CD4-positive, alpha-beta T cell (primary cell): ENCODE results near the gene HSF2BP. TPM values are rescaled to one million over a fixed set of nuclear protein-coding genes. Genes with fewer than 3 reads are reported as not detected.
"Not testable (repeated sequence)": the region's sequence is repeated elsewhere in the genome, so short reads cannot be mapped to it uniquely, and the experiment has no call there.

Experiments
- ATAC-seq: fragments of 200-7000 bp; cut with Tn5 transposase; one replicate; pipeline ENCODE4 v1.10.0; 2022; ENCODE audit warnings: mild to moderate bottlenecking; ENCODE audit not compliant: poor library complexity
- CTCF ChIA-PET: fragments of 350-600 bp; sonication (Branson Sonifier 250); formaldehyde crosslinking; loops from one replicate; lab custom pipeline; 2021; ENCODE audit warnings: antibody characterized with exemption, inconsistent platforms; lab: Charles Lee
- POLR2A ChIA-PET: fragments of 350-600 bp; sonication (Branson Sonifier 250); formaldehyde crosslinking; loops from one replicate; lab custom pipeline; 2021; ENCODE audit warnings: antibody characterized with exemption, inconsistent platforms; lab: Charles Lee
- DNase-seq, 14 experiments: peaks; one replicate each; pipeline ENCODE4 v3.0.0-alpha.2; 2013 to 2020; ENCODE audit warnings: mixed read lengths in 2 of 14
- H3K27ac ChIP-seq, 2 donors: one replicate each; pipeline versions ENCODE4 v1.5.1 to v1.7.0; 2013; ENCODE audit warnings: low read length in 2 of 2, low read depth in 1 of 2, mild to moderate bottlenecking in 1 of 2
- H3K27me3 ChIP-seq, 2 experiments: 1 replicate in 1 of 2; 2 replicates in 1 of 2; pipeline versions ENCODE4 v1.6.1 to v1.7.0; 2013; ENCODE audit warnings: low read length in 2 of 2, control low read depth in 1 of 2, mild to moderate bottlenecking in 1 of 2, moderate library complexity in 1 of 2; ENCODE audit not compliant: insufficient read depth in 2 of 2, control insufficient read depth in 1 of 2
- H3K36me3 ChIP-seq: one replicate; pipeline ENCODE4 v1.6.1; 2013; ENCODE audit warnings: low read length, control low read depth; ENCODE audit not compliant: insufficient read depth
- H3K4me1 ChIP-seq: one replicate; pipeline ENCODE4 v1.6.1; 2013; ENCODE audit warnings: low read length, control low read depth; ENCODE audit not compliant: insufficient read depth
- H3K4me3 ChIP-seq: one replicate; pipeline ENCODE4 v1.5.1; 2013; ENCODE audit warnings: mild to moderate bottlenecking, low read length, moderate library complexity
- H3K9me3 ChIP-seq, 2 experiments: 1 replicate in 1 of 2; 2 replicates in 1 of 2; pipeline versions ENCODE4 v1.6.1 to v1.7.0; 2013; ENCODE audit warnings: low read length in 2 of 2, mild to moderate bottlenecking in 2 of 2, control low read depth in 1 of 2, moderate library complexity in 1 of 2; ENCODE audit not compliant: control insufficient read depth in 1 of 2, insufficient read depth in 1 of 2
- H3K27ac Mint-ChIP-seq: one replicate; pipeline ENCODE4 v1.8.0; 2020; ENCODE audit warnings: mixed read lengths
- H3K27me3 Mint-ChIP-seq: one replicate; pipeline ENCODE4 v1.8.0; 2021; ENCODE audit warnings: mixed read lengths
- H3K36me3 Mint-ChIP-seq: one replicate; pipeline ENCODE4 v1.8.0; 2021; ENCODE audit warnings: low read depth, mixed read lengths
- H3K4me1 Mint-ChIP-seq: one replicate; pipeline ENCODE4 v1.8.0; 2021; ENCODE audit warnings: low read depth, mixed read lengths
- H3K4me3 Mint-ChIP-seq: one replicate; pipeline ENCODE4 v1.8.0; 2020; ENCODE audit warnings: mild to moderate bottlenecking, mixed read lengths
- H3K9me3 Mint-ChIP-seq: one replicate; pipeline ENCODE4 v1.8.0; 2020; ENCODE audit warnings: mixed read lengths
- intact Hi-C, 2 experiments: fragments of 100-400 bp; cut with DNase I in 1 of 2; cut with micrococcal nuclease in 1 of 2; formaldehyde crosslinking; loops; one replicate each; pipeline versions ENCODE4 v1.15.1 to v1.9.0; 2023 to 2025; cut with DNase I, micrococcal nuclease
- total RNA-seq, 174 experiments: library from RNA in 2 of 174; stranded (reverse) in 2 of 174; gene quantifications; one replicate each; pipeline ENCODE4 v1.2.3 and lab custom pipeline; 2021 to 2026

HSF2BP gene
- total RNA-seq, 2 experiments from 2014 or later: 0.59 to 0.93 TPM

DNA sequence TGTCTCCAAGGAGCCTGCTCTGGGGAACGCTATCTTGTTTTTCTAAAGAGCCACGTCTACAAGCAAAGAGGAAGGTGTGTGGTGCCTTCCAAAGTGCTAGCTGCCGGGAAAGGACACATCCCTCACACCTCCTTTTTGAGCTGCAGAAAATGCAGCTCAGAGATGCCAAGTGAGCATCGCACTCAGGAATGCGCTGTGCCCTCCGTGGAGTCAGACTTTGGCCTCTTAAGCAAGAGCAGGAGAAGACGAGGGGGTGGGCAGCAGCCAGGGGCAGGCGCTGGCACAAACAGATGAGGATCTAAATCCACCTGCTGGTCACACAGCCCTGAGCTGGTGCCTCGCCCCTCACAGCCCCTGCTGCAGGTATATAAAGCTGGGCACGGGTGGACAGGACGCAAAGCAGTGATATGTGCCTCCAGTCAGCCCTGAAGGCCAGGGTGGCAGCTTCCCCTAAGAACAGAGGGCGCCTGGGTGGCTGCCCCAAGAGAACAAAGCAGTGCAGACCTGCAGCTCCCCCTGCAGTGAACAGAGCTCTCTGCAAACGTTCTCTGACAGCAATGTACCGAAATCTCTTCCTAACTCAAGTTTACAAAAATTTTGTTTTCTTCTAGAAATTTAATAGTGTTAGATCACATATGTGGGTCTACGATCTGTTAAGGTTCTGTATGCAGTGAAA lies 156.1 kb downstream of the HSF2BP start:
- H3K27me3 Mint-ChIP-seq, H3K9me3 ChIP-seq, H3K4me3 Mint-ChIP-seq, H3K27me3 ChIP-seq, intact Hi-C loops, H3K36me3 ChIP-seq, H3K4me1 ChIP-seq, H3K27ac ChIP-seq, H3K4me3 ChIP-seq, H3K9me3 Mint-ChIP-seq, ATAC-seq, DNase-seq, H3K4me1 Mint-ChIP-seq, H3K36me3 Mint-ChIP-seq, POLR2A ChIA-PET, H3K27ac Mint-ChIP-seq, CTCF ChIA-PET: not testable (repeated sequence)

DNA sequence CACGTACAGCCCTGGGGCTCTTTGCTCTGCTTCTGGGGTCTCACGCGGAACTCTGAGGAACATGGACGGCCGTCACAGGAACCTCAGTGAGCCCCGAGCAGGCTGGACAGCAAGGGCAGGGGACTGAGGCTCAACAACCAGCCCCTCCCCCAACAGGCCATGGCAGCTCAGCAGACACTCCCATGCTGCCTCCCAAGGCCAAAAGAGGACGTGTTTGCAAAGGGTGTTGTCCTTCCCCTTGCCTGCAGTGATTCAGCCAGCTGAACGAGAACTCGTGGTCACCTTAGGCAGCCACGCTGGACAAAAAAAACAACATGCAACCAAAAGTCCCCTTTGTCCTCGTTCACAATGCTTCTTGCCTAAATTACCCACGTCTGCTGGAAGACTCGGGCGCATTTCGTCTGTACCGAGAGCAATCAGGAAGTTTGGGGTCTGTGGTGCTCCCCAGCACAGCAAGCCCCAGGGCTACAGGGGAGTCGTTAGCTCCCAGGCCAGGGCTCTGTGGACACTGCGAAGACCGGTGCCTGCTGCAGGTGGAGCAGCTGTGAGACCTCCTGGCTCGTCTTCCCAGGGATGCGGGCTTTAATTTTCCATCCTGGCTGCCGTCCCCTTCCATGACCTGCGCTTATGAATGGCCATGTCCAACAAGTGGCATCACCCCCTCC lies 156.7 kb downstream of the HSF2BP start:
- intact Hi-C loops, POLR2A ChIA-PET, H3K9me3 Mint-ChIP-seq, H3K36me3 ChIP-seq, H3K27ac Mint-ChIP-seq, DNase-seq, H3K27me3 Mint-ChIP-seq, H3K36me3 Mint-ChIP-seq, ATAC-seq, H3K9me3 ChIP-seq, H3K4me3 Mint-ChIP-seq, H3K4me1 Mint-ChIP-seq, H3K27ac ChIP-seq, H3K4me3 ChIP-seq, H3K27me3 ChIP-seq, H3K4me1 ChIP-seq, CTCF ChIA-PET: not testable (repeated sequence)

DNA sequence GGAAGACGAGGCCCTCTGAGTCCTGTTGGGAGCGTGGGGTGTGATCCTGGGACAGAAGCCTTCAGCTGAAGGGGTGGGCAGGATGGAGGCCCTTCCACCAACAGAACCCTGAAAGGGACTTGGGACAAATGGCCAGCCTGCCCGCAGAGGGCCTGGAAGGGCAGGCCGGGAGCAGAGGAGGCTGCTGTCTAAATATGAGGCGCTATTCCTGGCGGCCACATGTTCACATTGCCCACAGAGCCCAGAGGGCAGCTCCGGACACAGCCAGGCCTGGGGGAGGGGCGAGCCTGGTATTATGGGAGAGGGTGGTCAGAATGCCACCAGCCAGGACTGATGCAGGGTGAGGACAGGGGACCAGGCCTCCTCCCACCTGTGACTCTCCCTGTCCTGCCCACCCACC lies 160.4 kb downstream of the HSF2BP start:
- CTCF ChIA-PET: not testable (repeated sequence)

DNA sequence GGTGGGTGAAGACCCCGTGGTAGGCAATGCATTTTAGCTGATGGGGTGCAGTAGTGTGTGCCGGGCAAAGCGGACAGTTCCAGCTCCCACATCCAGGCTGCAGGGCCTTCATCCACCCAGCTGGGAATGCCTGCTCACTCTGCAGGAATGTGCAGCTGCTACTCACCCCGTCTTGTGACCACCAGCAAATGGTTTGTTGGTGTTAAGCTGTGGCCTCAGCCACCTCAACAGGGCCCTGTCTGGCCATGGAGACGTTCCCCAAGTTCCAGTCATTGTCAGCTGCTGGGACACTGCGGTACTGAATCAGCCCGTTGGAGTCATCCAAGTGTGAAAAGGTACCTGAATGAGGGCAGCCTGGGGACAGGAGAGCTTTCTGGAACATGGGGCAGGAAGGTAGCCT lies 161.2 kb downstream of the HSF2BP start:
- DNase-seq, H3K36me3 ChIP-seq, H3K4me3 ChIP-seq, H3K9me3 ChIP-seq, H3K36me3 Mint-ChIP-seq, H3K27ac ChIP-seq, H3K4me1 Mint-ChIP-seq, intact Hi-C loops, H3K9me3 Mint-ChIP-seq, H3K27me3 Mint-ChIP-seq, POLR2A ChIA-PET, ATAC-seq, H3K27ac Mint-ChIP-seq, H3K4me3 Mint-ChIP-seq, H3K4me1 ChIP-seq, H3K27me3 ChIP-seq, CTCF ChIA-PET: not testable (repeated sequence)

More for the DNA sequence above, 160.4 kb downstream of the HSF2BP start:
- H3K9me3 Mint-ChIP-seq, POLR2A ChIA-PET, H3K9me3 ChIP-seq, H3K27me3 Mint-ChIP-seq, H3K36me3 ChIP-seq, H3K4me3 Mint-ChIP-seq, intact Hi-C loops, H3K4me1 ChIP-seq, H3K4me1 Mint-ChIP-seq, H3K4me3 ChIP-seq, H3K27ac Mint-ChIP-seq, H3K36me3 Mint-ChIP-seq, ATAC-seq, H3K27me3 ChIP-seq, H3K27ac ChIP-seq, DNase-seq: not testable (repeated sequence)

DNA sequence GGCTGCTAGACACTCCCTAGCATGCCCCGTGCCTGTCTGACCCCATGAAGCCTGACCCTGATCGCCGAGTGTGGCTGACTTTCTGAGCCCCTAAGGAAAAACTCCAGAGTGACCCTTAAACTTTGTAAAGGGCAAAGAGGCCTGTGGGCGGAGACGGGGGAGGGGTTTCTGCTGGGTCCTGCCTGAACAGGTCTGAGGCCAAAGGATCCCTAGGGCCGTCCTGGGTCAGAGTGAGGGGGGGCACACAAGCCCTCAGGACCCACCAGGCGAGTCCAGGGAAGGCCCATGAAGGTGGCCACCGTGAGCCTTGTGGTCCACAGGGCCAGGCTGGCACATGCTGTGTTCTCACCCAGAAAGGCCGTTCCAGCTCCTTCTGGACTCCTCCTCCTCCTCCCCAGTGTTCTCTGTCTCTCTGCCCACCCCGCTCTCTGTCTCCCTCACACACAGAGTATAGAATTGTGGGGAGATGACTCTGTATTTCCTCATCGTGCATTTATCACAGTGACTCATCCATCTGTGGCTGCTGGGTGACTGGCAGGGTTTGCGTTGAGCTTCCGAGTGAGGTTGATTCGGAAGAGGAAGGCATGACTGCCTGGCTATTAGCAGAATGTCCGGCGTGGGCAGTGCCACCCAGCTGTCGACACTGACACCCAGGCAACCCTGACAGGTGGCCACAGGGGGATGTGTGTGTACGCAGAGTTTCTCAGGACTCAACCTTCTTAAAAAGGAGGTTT lies 164.8 kb downstream of the HSF2BP start:
- H3K4me1 Mint-ChIP-seq, H3K4me3 Mint-ChIP-seq, H3K36me3 ChIP-seq, CTCF ChIA-PET, H3K9me3 Mint-ChIP-seq, H3K27ac Mint-ChIP-seq, H3K4me1 ChIP-seq, POLR2A ChIA-PET, H3K27me3 ChIP-seq, H3K4me3 ChIP-seq, ATAC-seq, H3K27me3 Mint-ChIP-seq, H3K27ac ChIP-seq, intact Hi-C loops, H3K36me3 Mint-ChIP-seq, DNase-seq, H3K9me3 ChIP-seq: not testable (repeated sequence)

DNA sequence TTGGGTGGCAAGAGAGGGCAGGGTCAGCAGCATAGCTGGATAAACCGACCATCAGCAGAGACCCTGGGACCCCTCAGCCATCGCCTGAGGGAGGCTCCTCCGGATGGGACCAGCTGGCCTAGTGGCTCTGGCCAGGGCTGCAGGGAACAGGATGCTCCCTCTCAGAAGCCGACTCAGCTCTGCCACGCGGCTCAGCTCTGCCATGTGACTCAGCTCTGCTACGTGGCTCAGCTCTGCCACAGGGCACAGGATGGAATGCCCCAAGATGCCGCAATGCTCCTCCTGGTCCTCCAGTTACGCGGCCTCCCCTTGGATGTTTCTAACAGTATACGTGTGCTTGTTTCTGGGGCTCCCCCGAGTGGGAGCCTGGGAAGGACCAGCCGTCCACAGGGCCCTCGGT lies 165.8 kb downstream of the HSF2BP start:
- H3K27ac Mint-ChIP-seq, ATAC-seq, H3K4me3 Mint-ChIP-seq, H3K27me3 ChIP-seq, H3K4me3 ChIP-seq, DNase-seq, H3K36me3 Mint-ChIP-seq, H3K27ac ChIP-seq, H3K36me3 ChIP-seq, intact Hi-C loops, H3K27me3 Mint-ChIP-seq, H3K9me3 Mint-ChIP-seq, POLR2A ChIA-PET, H3K4me1 ChIP-seq, H3K9me3 ChIP-seq, H3K4me1 Mint-ChIP-seq, CTCF ChIA-PET: not testable (repeated sequence)

DNA sequence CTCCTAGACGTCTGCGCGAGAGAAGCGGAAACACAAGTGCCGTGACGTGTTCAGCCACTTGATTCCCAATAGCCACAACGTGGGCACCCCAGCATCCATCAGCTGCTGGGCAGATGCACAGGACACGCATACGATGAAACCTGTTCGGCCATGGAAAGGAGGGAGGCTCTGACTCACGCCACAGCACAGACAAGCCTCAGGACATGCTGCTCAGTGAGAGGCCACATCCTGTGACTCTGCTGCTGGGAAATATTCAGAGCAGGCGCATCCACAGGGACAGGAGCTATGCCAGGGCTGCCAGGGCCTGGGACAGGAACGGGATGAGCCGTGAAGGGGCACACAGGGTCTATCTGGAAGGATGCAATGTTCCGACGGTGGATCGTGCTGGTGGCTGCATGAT lies 171.1 kb downstream of the HSF2BP start:
- H3K4me3 Mint-ChIP-seq, H3K27me3 Mint-ChIP-seq, H3K27me3 ChIP-seq, H3K27ac ChIP-seq, ATAC-seq, DNase-seq, H3K4me3 ChIP-seq, H3K9me3 ChIP-seq, H3K4me1 ChIP-seq, CTCF ChIA-PET, H3K4me1 Mint-ChIP-seq, H3K9me3 Mint-ChIP-seq, POLR2A ChIA-PET, H3K36me3 ChIP-seq, H3K27ac Mint-ChIP-seq, intact Hi-C loops, H3K36me3 Mint-ChIP-seq: not testable (repeated sequence)
